Activated CD4-positive, alpha-beta T cell treated with anti-CD3 and anti-CD28 coated beads, Interleukin-2, Interleukin-4, amounts not matched to agents 100 ng/mL and 50 ng/mL, durations not matched to agents 16 hours and 8 hours (primary cell): ENCODE results near the gene PAK6.

Experiments
- DNase-seq: peaks from one replicate; pipeline ENCODE4 v3.0.0-alpha.2; 2020; ENCODE audit warnings: low spot score

PAK6 gene

DNA sequence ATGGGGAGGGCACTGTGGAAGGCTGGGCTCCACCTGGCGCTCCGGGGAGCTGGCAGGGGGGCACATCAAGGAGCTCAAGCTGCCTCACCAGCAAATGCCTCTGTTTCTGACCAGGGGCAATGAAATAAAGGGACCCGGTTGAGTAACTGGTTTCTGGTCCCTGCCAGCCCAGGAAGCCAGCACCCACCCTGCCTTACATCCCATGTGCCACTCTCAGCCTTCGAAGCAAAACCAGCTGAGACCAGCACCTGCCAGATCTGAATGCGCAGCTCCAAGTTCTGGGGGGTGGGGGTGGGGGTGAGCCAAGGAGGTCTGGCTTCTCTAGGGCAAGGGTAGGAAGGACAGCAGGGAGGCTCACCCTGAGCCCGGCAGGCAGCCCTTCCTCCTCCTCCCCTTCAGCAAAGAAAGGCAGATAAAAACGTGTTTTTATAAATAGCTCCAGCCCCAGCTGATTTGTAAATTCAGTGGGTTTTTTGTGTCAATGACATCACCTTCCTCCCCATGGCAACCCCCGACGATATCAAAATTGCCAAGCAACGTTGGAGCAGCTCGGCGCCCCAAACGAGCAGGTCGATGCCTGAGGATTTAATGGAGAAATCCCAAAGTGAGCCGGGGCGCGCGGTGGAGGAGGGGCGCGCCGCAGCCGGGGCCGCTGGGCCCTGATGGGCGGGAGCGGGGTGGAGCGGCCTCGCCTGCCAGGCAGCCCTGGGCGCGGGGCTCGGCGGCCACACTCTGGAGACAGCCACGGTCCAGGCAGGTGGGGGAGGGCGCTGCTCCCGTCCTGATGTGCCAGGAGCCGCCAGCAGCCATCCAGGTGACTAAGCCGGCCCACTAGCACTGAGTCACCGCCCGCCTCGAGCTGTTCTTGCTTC is at the start of gene PAK6:
Gene PAK6, plus strand, starts transcription at position 532 of the 872 bp plus-strand sequence. CDS start 25,723 bp downstream, outside the sequence.
- DNase-seq = no peak

DNA sequence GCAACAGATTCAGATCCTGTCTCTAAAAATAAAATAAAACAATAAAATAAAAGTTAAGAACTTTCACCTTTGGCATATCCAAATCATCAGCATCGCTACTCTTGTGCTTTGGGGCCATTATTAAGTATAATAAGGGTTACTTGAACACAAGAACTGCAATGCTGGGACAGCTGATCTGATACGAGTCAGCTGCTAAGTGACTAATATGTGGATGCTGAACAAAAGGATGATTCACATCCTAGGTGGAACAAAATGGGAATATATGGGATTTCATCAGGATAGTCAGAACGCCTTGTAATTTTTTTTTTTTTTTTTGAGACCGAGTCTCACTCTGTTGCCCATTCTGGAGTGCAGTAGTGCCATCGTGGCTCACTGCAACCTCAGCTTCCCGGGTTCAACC is 48.3 kb upstream of the PAK6 start:
- no peak for DNase-seq

DNA sequence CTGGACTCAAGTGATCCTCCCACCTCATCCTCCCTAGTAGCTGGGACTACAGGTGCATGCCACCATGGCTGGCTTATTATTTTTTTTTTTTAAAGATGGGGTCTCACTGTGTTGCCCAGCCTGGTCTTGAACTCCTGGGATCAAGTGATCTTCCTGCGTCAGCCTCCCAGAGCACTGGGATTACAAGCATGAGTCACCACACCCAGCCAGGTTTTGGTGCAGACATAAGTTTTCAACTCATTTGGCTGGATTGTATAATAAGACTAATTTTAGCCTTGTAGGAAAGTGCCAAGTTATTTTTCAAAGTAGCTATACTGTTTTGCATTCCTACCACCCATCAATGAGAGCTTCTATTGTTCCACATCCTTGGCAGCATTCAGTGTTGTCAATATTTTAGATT is 45.9 kb upstream of the PAK6 start:
- DNase-seq = no peak

DNA sequence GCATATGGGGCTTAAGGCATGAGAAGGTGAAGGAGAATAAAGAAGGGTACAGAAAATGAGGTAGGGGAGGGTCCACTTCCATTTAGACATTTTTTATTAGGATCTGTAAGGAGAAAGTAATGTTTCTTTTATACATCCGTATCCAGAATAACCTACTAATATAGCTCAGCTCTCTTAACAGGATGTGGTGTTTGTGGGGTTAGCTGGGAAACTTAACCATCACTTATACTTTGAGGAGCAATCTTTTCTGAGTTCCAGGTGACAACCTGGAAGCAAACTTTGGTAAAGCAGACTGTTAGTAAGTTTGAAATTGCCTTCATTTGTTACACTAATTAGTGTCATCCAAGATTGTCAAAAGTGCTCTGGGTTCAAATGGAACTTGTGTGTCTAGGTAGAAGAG is 41.4 kb upstream of the PAK6 start:
- no peak for DNase-seq

DNA sequence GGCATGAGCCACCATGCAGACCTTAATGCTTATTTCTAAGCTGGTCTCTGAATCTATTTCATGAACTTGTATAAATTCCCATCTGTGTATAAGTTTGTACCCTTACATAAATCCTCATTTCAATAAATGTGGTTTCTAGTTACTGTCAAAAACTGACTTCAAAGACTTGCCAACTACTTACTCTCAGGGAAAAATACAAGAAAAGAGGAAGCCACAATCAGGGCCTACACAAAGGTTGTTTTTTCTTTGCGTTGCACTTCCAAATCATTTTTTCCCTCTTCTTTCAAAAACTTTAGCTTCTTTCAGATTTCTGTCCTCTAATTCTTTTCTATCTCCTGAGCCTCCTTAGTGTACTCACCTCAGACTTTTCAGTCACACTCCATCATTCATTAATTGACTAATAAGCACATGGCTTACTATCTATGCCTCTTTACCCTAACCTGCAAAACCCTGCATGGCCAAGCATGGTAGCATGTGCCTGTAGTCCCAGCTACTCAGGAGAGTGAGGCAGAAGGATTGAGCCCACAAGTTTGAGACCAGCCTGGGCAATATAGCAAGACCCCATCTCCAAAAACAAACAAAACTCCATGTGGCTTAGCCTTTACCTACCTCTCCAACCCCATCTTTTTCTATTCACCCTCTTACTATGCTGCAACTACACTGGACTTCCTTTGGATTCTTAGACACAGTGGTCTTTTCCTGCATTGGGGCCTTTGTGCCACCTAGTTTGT is 40.3 kb upstream of the PAK6 start:
- no peak for DNase-seq

DNA sequence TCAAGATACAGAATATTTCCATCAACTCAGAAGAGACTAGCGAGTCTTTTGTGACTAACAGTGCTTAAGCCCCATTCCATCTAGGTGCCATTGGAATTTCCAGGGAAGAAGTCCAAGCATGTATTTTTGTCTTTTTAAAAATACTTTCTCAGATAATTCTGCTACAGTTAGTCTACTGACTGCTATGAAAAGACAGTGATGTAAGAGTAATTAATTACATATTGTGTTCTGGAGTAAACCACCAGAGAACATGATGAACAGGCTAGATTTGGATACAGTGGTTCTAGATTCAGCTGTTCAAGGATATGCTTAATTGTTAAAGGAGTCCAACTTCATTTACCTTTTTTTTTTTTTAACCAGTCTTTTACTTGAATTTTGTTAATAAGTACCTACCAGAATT is 34.8 kb upstream of the PAK6 start:
- DNase-seq = no peak

DNA sequence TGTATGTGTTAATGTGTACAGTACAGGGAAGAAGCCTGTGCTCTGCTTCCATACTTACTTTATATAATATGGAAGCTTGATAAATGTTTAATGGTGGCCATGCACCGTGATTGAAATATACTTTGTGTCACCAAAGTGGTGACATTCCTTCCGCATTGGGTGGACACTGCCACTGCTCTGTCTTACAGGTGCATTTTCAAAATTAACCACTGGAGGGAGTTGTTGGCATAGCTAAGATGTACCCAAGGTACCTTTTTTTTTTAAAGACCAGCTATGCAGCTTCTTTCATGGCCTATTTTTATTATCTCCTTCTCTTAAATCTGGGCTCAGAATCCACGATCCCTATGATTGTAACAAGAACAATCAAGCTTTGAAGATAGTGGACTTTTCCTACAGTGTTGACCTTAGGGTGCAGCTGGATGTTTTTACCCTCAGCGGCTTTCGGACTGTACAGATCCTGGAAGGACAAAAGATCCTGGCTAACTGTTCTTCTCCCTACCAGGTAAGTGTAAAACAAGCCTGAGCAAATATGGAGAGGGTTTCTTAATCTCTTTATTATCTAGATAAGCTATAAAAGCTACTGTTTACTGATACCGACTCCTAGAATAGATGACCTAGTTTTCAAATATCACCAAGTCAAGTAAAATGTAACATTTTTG is 21.6 kb upstream of the PAK6 start:
- DNase-seq = peak; percentile 76

DNA sequence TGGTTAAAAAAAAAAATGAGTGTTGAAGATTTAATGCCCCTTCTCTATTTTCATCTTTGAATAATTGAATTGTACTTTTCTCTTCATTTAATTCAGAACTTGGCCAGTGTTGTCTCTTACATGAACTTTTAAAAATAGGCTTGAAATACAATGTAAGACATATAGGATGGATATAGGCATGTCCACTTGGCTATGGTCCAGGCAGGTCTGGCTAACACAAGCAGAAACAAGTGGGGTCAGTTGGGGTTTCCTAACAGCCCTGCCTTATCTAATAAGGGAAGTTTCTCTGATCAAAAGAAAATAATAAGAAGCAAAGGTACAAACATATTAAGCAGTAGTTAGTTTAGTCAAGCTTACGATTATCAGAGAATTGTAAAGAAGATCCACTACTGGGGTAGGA is 19.1 kb upstream of the PAK6 start:
- no peak for DNase-seq

DNA sequence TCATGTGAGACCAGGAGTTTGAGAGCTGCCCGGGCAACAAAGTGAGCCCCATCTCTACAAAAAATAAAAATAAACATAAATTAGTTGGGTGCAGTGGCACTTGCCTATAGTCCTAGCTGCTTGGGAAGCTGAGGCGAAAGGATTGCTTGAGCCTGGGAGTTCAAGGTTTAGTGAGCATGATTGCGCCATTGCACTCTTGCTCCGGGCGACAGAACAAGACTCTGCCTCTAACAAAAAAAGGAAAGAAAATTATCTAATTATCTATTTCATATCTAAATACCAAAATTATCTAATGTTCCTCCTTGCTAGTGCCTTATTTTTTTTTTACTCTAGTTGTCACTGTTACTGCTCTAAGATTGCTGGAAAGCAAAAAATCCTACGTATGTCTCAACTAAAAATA is 16.7 kb upstream of the PAK6 start:
- no peak for DNase-seq

DNA sequence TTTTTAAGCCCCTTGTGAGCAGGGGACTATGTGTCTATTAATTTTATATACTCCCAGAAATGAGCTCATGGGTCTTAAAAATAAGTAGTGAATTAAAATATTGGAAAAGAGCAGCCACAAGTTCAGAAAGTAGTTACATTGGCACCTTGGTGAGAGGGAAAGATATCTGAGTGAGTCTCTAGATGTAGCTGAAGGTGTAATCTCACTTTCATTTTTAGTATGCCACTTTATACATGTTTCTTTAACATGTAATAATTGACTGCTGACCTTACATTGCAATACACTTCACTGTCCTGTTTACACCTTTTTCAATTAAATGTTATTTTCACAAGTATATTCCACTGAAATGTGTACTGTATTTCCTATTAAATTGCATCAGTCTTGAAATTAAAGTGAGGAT is 12.1 kb upstream of the PAK6 start:
- DNase-seq = peak; percentile 32

DNA sequence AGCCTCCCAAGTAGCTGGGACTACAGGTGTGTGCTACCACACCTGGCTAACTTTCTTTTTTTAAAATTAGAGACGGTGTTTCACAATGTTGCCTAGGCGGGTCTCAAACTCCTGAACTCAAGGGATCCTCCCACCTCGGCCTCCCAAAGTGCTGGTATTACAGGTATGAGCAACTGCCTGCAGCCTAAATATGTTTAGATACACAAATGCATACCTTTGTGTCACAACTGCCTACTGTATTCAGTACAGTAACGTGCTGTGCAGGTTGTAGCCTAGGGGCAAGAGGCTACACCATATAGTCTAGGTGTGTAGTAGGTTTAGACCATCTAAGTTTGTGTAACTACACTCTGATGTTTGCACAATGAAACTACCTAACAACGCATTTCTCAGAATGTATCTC is 9.5 kb upstream of the PAK6 start:
- no peak for DNase-seq

DNA sequence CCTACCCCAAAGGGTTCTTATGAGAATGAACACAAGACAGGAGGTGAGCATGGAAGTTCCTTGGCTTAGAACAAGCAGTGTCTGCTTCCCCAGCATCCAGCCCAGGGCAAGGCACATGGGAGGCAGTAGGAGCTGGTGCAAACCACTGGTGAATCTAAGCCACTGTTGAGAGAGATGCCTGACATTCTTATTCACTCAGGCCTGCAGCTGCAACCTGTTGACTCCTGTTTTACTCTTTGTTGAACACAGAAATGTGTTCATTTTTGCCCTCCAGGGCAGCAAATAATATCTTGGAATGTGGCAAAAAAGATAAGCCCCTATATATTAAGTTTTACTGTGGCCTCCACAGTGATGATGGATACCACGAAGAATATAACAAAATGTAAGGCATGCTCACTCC is 8.9 kb upstream of the PAK6 start:
- DNase-seq = no peak

DNA sequence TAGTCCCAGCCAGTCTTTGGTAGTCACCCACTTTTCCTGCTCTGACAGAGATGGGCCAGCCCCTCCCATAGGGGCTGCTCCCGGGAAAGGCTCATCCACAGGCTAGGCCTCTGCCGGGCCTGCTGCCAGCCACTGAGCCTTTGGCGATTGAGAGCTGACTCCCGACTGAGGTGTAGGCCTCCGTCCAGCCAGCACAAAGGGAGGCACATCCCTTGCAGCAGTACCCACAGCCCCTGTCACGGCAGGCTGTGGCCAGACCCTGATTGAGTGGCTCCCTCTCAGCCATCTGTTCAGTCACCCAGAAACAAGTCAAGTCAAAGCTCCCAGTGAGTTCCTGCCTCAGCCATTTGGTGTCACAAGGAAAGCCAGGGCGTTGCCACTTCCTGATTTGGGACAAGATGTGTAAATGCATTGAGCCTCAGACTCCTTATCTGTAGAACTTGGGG is 6.2 kb upstream of the PAK6 start:
- DNase-seq = no peak

DNA sequence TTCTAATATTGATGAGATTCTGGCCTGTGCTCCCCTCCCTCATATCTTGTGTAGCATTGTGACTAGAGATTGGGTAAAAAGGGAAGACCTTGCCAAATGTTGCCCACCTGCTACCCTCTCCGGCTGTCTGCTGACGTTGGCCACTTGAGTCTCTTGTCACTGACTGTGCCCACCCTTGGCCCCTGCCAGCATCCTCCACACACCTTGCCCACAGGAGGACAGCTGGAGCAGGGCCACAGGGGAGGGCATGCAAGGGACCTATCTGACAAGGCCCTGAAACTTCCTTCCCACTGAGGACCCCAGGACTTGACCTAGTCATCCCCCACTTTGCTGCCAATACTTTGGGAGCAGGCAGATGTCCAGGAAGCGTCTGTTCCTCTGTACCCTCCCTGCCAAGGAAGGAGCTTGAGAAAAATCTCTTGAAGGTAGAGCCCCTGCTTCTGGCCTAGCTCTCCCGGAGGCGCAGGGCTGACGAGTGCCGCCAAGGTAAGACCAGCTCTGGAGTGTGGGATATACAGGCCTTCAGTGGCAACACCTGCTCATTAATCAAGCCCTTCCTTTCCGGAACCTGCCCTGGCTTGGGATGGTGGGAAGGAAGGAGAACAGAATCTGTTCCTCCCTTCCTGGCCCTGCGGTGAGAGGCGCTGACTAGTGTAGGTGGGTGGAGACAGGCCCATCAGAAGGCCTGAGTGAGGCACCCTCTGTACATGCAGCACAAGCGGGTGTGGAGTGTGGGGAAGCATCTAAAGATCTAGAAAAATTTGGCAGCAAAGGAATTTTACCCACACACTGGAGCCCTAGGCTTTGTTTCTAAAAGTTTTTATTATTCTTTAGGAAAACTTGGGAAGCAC is 4.9 kb upstream of the PAK6 start:
- no peak for DNase-seq

DNA sequence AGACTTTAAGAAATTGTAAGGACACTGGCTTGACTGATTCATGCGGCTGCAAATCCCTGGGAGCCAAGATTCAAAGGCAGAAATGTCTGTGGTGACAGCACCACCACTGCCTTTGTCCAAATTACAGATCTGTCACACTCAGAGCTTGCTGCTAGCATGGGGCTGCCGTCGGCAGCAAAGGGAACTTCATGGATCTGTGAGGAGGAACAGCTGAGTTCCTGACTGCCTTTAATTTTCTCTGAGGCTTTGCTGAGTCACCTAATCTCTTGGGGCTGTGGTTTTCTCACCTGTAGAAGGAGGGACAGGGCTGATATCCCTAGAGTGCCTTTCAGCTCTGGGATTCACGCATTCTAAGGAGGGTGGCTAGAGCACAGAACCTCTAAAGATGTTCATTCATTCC is 4.1 kb upstream of the PAK6 start:
- no peak for DNase-seq

DNA sequence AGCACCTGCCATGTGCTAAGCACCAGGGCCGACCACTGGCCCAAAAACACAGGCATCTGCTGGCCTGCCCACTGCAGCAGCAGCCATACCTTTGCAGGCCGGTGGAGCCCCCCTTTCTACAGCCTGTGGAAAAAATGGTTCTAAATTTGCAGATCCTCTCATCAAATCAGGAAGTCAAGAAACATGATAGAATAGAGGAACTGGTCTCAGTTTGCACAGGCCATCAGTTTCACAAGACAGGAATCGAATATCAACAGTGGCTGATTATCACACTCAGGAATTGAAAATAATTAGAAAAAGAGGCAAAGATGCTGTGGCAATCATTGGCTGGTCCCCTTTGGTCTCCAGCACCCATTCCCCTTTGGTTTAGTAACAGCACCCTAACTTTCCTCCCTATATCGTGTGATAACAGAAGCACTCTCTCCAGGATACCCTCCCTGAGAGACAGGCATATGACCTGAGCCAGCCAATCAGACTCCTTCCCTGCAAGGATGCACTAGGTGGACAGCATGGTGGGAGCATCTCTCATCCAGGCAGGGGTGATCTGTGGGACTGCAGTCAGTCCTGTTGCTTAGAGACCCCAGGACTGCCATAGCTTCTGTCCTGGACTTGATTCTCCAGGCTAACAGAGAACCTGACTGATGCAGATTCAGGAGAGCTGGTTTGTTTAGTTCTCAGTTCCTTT is 3.5 kb upstream of the PAK6 start:
- no peak for DNase-seq

DNA sequence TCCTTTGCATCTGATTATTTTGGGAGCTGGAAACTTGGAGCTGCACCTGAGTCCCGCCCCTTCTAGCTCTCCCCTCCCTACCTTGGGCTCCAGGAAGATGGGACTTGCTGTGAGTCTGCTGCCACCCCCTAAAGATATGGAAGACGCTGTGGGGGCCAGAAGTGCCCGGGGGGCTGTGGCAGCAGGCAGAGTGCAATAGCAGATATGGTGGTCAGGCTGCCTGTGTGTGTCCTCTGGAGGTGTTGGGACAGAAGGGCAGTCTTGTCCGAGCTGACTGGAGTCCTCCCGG is 485 bp downstream of the PAK6 start:
- DNase-seq = no peak

DNA sequence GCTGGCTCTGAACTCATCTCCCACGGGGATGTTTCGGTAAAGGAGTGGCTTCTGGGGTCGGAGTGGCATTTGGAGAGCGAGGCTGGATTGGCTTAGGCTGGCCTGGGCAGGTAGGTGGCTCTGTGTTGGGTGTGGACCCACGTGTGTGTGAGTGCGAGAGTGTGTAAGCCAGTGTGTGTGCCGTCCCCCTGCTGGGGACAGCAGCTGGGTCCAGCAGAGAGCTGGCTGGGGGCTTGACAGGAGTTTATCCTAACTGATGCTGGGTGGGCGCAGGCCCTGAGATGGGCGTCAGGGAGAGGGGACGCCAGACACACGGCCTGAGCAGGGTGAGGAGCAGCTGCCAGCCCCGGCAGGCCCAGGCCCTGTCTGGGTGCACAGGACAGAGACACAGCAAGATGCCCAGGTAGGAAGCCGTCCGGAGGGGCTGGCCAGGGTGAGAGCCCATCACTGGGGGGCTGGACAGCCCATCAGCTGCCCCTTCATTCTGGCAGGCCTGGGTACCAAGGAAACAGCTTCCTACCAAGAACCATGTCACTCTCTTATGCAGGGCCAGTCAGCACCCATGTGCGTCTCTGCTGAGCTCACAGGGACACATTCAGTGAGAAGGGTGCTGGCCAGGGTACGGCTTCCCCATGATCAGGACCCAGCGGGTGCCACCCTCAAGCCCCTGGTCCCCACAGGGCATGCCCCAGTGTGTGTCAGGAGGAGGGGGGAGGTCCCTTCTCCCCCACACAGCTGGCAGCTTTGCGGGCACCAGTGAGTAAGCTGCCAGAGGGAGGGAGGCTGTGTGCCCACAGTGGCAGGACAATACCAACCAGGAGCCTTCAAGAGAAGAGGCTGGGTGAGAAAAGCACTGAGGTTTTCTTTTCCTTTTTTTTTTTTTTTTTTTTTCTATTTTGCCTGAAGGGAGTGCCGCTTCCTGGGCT is 1.1 kb downstream of the PAK6 start:
- no peak for DNase-seq

DNA sequence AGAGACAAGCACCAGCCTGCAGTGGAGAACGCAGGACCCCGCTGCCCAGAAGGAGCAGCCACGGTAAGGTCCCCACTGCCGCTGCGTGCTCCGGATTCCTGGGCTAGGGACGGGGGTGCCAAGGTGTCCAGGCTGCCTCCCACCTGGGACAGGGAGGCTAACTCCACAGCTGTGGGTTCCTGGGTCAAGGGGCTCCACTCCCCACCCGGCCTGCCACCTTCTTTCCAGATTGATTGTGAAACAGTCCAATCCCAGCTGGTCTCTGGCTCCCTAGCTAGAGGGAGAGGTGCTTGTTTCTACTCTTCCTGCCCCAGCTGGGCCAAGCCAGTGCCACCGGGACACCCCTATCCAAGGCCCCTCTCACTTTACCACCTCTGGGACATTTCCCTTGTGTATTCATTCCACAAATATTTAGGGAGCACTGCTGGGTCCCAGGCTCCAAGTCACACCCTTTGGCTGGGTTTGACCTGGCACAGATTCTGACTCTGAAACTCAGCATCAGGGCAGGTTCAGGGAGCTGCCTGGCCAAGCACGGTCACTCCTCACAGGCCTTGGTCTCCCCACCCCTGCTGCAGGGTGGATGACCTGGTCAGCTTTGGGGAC is 1.9 kb downstream of the PAK6 start:
- no peak for DNase-seq
